ENCODE results near the gene UBLCP1.

Gene UBLCP1

DNA sequence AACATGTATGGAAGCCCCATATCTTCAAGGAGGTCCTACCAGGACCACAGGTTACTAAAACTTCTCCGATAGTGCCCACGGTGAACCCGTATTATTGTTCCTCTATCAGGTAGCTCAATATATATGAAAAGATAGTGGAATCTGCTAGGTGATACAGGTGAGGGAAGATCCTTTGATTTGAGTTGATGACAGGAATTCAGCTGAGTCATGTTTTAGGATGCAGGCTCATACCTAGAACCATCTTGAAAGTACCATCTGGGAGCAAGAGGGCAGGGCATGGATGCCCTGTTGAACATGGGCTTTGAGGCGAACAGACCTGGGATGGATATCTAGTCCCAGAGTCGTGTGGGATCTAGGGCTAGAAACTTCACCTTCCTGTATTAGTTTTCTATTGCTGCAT, 31.8 kb downstream of the UBLCP1 start:
- TF ChIP-seq POLR2AphosphoS5 (IDR thresholded peaks at IDR 0.05; ENCODE audit: low read depth, low read length) = no peak
- no peak for TF ChIP-seq TAF1 (IDR thresholded peaks at IDR 0.05; ENCODE audit: borderline replicate concordance, insufficient read depth, low read length)
- TF ChIP-seq, protein P1, sequence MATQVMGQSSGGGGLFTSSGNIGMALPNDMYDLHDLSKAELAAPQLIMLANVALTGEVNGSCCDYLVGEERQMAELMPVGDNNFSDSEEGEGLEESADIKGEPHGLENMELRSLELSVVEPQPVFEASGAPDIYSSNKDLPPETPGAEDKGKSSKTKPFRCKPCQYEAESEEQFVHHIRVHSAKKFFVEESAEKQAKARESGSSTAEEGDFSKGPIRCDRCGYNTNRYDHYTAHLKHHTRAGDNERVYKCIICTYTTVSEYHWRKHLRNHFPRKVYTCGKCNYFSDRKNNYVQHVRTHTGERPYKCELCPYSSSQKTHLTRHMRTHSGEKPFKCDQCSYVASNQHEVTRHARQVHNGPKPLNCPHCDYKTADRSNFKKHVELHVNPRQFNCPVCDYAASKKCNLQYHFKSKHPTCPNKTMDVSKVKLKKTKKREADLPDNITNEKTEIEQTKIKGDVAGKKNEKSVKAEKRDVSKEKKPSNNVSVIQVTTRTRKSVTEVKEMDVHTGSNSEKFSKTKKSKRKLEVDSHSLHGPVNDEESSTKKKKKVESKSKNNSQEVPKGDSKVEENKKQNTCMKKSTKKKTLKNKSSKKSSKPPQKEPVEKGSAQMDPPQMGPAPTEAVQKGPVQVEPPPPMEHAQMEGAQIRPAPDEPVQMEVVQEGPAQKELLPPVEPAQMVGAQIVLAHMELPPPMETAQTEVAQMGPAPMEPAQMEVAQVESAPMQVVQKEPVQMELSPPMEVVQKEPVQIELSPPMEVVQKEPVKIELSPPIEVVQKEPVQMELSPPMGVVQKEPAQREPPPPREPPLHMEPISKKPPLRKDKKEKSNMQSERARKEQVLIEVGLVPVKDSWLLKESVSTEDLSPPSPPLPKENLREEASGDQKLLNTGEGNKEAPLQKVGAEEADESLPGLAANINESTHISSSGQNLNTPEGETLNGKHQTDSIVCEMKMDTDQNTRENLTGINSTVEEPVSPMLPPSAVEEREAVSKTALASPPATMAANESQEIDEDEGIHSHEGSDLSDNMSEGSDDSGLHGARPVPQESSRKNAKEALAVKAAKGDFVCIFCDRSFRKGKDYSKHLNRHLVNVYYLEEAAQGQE (IDR thresholded peaks at IDR 0.05; ENCODE audit: insufficient read depth in 1 of 2, low read depth in 2 of 2, low read length in 2 of 2) = no peak

DNA sequence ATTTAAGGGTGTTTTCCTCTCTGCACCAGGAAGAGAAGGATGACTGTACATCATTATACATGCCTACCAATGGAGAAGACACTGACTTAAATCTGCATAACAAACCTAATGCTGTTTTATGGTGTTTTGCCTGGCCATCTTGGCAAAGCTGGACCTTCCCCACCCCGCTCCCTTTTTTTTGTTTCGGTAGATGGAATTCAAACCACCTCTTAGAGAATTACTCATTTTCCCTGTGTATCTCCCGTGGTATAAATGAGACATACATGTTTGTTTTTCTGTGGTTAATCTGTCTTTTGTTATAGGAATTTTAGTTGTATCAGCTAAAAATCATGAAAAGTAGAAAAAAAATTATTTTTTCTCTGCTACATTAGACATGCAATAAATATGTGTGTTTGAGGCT, 38.4 kb downstream of the UBLCP1 start:
- no peak for TF ChIP-seq SIN3A (IDR thresholded peaks at IDR 0.05; ENCODE audit: borderline replicate concordance, insufficient read depth, low read length)
- TF ChIP-seq, protein P1 (IDR thresholded peaks at IDR 0.05; ENCODE audit: insufficient read depth in 1 of 2, low read depth in 2 of 2, low read length in 2 of 2) = no peak
- TF ChIP-seq POLR2AphosphoS5 (IDR thresholded peaks at IDR 0.05; ENCODE audit: low read depth, low read length) = no peak
- no peak for TF ChIP-seq FOXP2 (optimal IDR thresholded peaks at IDR 0.05; ENCODE audit: borderline replicate concordance, extremely low read depth, extremely low read length, insufficient read depth)
- TF ChIP-seq TAF1 (IDR thresholded peaks at IDR 0.05; ENCODE audit: borderline replicate concordance, insufficient read depth, low read length) = no peak

- TF ChIP-seq, protein P1 (IDR thresholded peaks at IDR 0.05; ENCODE audit: insufficient read depth in 1 of 2, low read depth in 2 of 2, low read length in 2 of 2) = no peak
Observed at GRCh38 chr5:159303286-159303685, 40.2 kb downstream of the UBLCP1 start.

DNA sequence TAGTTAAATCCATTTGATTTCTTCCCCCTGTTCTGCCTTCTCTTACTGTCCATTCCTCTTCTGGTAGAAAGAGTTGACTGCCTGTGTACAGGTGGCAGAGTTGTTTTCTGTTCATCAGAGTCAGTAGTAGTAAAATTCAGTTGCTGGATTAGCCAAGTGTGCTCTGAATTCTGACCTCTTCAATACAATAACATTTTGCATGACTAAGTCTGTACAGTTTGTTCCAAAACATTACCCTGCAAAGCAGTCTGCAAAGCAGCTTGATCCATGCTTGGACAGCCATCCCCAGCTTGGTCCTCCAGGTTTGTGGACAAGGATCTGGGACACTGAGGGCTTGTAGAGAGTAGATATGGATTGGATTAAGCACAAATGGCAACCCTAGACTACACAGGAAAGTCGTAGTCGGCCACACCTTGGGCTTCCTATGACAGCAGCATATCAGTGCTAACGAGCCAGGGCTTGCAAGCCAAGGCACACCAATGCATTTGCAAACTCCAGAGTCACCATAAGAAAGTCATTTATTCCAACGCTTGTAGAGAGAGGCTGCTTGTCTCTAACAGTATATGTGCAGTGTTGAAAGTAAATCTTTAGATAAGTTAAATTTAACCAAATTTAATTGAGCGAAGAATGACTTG, 42.0 kb downstream of the UBLCP1 start:
- TF ChIP-seq, protein P1 (IDR thresholded peaks at IDR 0.05; ENCODE audit: insufficient read depth in 1 of 2, low read depth in 2 of 2, low read length in 2 of 2) = no peak
- TF ChIP-seq SIN3A (IDR thresholded peaks at IDR 0.05; ENCODE audit: borderline replicate concordance, insufficient read depth, low read length) (no peak), TAF1 (IDR thresholded peaks at IDR 0.05; ENCODE audit: borderline replicate concordance, insufficient read depth, low read length) (no peak), POLR2AphosphoS5 (IDR thresholded peaks at IDR 0.05; ENCODE audit: low read depth, low read length) (no peak), FOXP2 (optimal IDR thresholded peaks at IDR 0.05; ENCODE audit: borderline replicate concordance, extremely low read depth, extremely low read length, insufficient read depth) (no peak)

- no peak for TF ChIP-seq FOXP2 (optimal IDR thresholded peaks at IDR 0.05; ENCODE audit: borderline replicate concordance, extremely low read depth, extremely low read length, insufficient read depth)
- TF ChIP-seq, protein P1 (IDR thresholded peaks at IDR 0.05; ENCODE audit: insufficient read depth in 1 of 2, low read depth in 2 of 2, low read length in 2 of 2) = no peak
- TF ChIP-seq TAF1 (IDR thresholded peaks at IDR 0.05; ENCODE audit: borderline replicate concordance, insufficient read depth, low read length) = no peak
- no peak for TF ChIP-seq SIN3A (IDR thresholded peaks at IDR 0.05; ENCODE audit: borderline replicate concordance, insufficient read depth, low read length)
- TF ChIP-seq POLR2AphosphoS5 (IDR thresholded peaks at IDR 0.05; ENCODE audit: low read depth, low read length) = no peak
Observed at GRCh38 chr5:159309689-159310433, 46.8 kb downstream of the UBLCP1 start.
